DND-41 (cell line): Measurements from ENCODE around the gene FUT3.

Experiments used
- CTCF ChIP-seq: IDR thresholded peaks from 2 replicates; pipeline ENCODE4 v1.5.1; 2012; ENCODE audit warnings: borderline replicate concordance, low read length, moderate library complexity, mild to moderate bottlenecking; ENCODE audit not compliant: poor library complexity, severe bottlenecking; ENCODE audit errors: extremely low read depth
- EZH2 ChIP-seq: IDR thresholded peaks from 3 replicates; pipeline ENCODE4 v1.6.1; 2012; ENCODE audit warnings: borderline replicate concordance, low read depth, mild to moderate bottlenecking, moderate library complexity, low read length, inconsistent platforms; ENCODE audit not compliant: severe bottlenecking

DNA sequence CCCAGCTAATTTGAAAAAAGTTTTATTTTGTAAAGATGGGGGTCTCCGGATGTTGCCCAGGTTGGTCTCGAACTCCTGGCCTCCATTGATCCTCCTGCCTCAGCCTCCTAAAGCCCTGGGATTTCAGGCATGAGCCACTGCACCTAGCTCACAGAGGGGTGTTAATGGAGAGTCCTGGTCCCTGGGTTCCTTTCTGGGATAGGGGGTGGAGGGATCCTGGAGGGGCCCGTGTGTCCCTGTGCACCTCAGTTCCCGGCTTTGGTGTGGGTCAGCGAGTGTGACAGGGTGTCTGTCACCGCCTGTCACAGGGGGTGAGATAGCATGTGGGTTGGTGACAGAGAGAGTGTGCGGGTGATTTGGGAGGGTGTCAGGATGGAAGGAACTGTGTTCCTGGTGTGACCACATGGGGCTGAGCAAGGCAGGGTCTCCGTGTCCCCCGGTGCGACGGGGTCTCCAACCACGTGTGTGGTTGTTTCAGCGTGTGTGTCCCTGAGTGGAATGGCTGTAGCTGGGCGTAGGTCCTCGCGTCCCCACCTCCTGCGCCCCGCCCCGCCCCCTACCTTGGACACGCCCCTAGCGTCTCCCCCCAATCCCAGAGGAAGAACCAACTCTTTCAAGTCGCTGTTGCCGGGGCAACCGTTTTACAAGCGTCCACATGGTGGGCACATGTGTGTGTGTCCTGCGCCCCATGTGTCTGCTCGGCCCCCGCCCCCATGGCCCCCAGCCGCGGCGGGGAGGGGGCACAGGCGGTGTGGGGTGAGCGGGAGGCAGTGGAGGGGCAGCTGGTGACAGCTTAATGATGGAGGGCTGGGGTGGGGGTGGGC is 49.2 kb downstream of the FUT3 start:
- TF ChIP-seq CTCF (no peak), EZH2 (no peak)
